T-helper 1 cell treated with Interleukin-12 subunit alpha and Interleukin-12 subunit beta and Interleukin-4 antibody, amounts not matched to agents 30 μg/mL and 1 μg/mL, for 36 hours (primary cell): ENCODE results near the gene LSAMP.
"Not testable (repeated sequence)": the region's sequence is repeated elsewhere in the genome, so short reads cannot be mapped to it uniquely, and the experiment has no call there.

Experiments
- H3K27ac Mint-ChIP-seq: one replicate; pipeline ENCODE4 v1.8.0; 2021; ENCODE audit warnings: mild to moderate bottlenecking, mixed read lengths
- H3K27me3 Mint-ChIP-seq: one replicate; pipeline ENCODE4 v1.8.0; 2021; ENCODE audit warnings: low read depth, mixed read lengths
- H3K36me3 Mint-ChIP-seq: one replicate; pipeline ENCODE4 v1.8.0; 2021; ENCODE audit warnings: low read depth, mixed read lengths
- H3K4me1 Mint-ChIP-seq: one replicate; pipeline ENCODE4 v1.8.0; 2021; ENCODE audit warnings: low read depth, mixed read lengths
- H3K4me3 Mint-ChIP-seq: one replicate; pipeline ENCODE4 v1.8.0; 2021; ENCODE audit warnings: mild to moderate bottlenecking, moderate library complexity, mixed read lengths
- H3K9me3 Mint-ChIP-seq: one replicate; pipeline ENCODE4 v1.8.0; 2021; ENCODE audit warnings: mixed read lengths

LSAMP gene

DNA sequence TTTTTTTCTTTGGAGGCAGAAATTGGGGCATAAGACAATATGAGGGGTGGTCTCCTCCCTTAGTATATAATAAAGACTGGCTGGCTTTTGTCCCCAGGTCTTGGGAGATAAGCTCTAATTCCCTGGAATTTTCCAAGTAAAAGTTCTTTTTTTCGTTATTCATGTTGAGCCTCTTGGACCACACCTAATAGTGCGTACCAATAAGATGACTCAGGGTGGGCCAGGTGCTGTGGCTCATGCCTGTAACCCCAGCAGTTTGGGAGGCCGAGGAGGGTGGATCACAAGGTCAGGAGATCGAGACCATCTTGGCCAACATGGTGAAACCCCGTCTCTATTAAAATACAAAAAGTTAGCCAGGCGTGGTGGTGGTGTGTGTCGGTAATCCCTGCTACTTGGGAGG is 645.2 kb downstream of the LSAMP start:
- H3K4me3 Mint-ChIP-seq, H3K27ac Mint-ChIP-seq, H3K4me1 Mint-ChIP-seq, H3K36me3 Mint-ChIP-seq, H3K9me3 Mint-ChIP-seq: not testable (repeated sequence)
- H3K27me3 Mint-ChIP-seq, result peaks cover 34% of the 10 kb centered on the region

- Mint-ChIP-seq H3K27me3 (peaks cover 3% of the 10 kb centered on the region), H3K27ac (peak overlapping the region; percentile 79), H3K4me3 (peak overlapping the region; percentile 33), H3K4me1 (peaks cover 19% of the 10 kb centered on the region), H3K9me3 (no peaks in the 10 kb centered on the region), H3K36me3 (no peaks in the 10 kb centered on the region)
These were observed 652.9 kb downstream of the LSAMP start for GRCh38 chr3:115792206-115792955.

DNA sequence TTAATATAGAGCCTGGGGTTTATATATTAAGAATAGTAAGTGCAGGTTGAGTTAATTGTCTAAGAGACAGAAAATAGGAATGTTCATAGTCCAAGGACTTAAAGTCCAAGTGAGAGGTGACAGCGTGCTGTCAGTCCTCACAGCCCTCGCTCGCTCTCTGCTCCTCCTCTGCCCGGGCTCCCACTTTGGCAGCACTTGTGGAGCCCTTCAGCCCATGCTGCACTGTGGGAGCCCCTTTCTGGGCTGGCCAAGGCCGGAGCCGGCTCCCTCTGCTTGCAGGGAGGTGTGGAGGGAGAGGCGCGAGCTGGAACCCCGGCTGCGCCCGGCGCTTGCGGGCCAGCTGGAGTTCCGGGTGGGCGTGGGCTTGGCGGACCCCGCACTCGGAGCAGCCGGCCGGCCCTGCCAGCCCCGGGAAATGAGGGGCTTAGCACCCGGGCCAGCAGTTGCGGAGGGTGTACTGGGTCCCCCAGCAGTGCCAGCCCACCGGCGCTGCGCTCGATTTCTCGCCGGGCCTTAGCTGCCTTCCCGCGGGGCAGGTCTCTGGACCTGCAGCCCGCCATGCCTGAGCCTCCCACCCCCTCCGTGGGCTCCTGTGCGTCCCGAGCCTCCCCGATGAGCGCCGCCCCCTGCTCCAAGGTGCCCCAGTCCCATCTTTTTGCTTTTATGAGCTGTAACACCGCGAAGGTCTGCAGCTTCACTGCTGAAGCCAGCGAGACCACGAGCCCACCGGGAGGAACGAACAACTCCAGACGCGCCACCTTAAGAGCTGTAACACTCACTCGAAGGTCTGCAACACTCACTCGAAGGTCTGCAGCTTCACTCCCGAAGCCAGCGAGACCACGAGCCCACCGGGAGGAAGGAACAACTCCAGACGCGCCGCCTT is 653.8 kb downstream of the LSAMP start:
- not testable (repeated sequence) for H3K9me3 Mint-ChIP-seq, H3K36me3 Mint-ChIP-seq, H3K27me3 Mint-ChIP-seq, H3K4me3 Mint-ChIP-seq
- H3K27ac Mint-ChIP-seq, result peak overlapping the region; percentile 79
- H3K4me1 Mint-ChIP-seq, result peaks cover 19% of the 10 kb centered on the region

DNA sequence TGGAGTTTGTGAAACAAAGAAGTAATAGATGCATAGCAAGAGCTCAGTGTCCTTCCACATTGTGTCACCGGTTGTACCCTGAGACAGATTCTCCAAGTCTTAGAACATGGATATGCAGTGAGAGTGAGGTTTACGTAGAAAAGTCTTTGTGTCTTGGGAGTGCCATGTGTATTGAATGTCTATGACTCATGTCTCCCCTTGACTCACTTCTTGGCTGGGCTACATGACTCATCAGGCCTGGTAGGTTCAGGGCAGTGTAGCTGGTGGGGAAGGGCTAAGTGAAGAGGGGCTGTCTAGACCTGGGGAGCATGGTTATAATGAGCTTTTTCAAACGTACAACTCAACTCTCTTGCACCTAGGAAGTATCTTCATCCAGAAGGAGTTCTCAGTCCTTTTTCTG is 654.5 kb downstream of the LSAMP start:
- H3K27me3 Mint-ChIP-seq, result peaks cover 3% of the 10 kb centered on the region
- H3K4me3 Mint-ChIP-seq, result no peak overlapping the region
- H3K27ac Mint-ChIP-seq, result peak overlapping the region; percentile 22
- H3K4me1 Mint-ChIP-seq, result peaks cover 19% of the 10 kb centered on the region
- H3K36me3 Mint-ChIP-seq, result no peaks in the 10 kb centered on the region
- H3K9me3 Mint-ChIP-seq, result no peaks in the 10 kb centered on the region

DNA sequence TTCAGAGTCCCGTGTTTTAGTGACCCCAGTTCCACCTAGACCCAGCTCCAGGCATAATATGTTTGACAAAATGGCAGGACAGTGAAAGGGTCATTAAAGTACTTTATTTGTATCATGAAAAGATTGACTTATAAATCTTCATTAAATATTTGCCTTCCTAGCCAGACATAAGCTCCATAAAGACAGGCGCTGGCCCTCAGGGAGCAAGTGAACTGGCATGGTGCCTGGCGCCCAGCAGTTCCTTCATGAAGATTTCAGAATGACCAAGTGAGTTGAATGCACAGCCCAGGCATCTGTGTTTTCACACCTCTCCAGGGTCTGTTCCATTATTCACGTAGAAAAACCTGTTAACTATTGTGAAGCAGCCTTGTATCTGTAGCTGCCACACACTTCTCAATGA is 655.8 kb downstream of the LSAMP start:
- Mint-ChIP-seq H3K27ac (no peak overlapping the region), H3K4me3 (no peak overlapping the region), H3K9me3 (no peaks in the 10 kb centered on the region), H3K27me3 (peaks cover 7% of the 10 kb centered on the region), H3K4me1 (peaks cover 28% of the 10 kb centered on the region), H3K36me3 (no peaks in the 10 kb centered on the region)

DNA sequence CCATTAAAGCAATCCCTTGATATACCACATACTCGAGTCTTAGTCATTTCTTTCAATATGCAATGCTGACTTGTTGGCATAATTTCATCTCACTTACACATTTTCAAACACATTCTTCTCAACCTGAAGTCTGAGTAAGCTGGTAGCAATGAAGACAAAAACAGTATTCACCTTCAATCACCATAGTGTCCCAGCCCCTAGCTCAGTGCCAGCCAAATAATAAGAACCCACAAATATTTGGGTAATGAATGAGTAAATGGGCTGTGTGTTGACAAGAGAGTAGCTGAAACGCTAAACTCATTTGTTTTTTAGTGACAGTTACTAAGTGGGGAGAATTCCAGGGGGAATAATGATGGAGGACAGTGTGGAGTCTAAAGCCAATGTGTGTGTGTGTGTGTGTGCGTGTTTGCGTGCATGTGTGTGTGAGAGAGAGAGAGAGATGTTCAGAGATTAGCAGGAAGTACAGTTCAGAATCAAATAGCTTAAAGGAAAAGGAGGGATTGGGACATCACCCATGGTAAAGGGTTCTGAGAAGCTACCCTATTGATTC is 656.3 kb downstream of the LSAMP start:
- H3K4me1 Mint-ChIP-seq, result peaks cover 28% of the 10 kb centered on the region
- H3K27me3 Mint-ChIP-seq, result peaks cover 7% of the 10 kb centered on the region
- H3K4me3 Mint-ChIP-seq, result no peak overlapping the region
- no peak overlapping the region for H3K27ac Mint-ChIP-seq
- H3K36me3 Mint-ChIP-seq, result no peaks in the 10 kb centered on the region
- H3K9me3 Mint-ChIP-seq, result no peaks in the 10 kb centered on the region

GRCh38 chr3:115787818-115788217 is 657.5 kb downstream of the LSAMP start:
- Mint-ChIP-seq H3K27me3 (peaks cover 7% of the 10 kb centered on the region), H3K4me1 (peaks cover 27% of the 10 kb centered on the region), H3K9me3 (no peaks in the 10 kb centered on the region), H3K36me3 (no peaks in the 10 kb centered on the region), H3K4me3 (no peak overlapping the region), H3K27ac (no peak overlapping the region)

DNA sequence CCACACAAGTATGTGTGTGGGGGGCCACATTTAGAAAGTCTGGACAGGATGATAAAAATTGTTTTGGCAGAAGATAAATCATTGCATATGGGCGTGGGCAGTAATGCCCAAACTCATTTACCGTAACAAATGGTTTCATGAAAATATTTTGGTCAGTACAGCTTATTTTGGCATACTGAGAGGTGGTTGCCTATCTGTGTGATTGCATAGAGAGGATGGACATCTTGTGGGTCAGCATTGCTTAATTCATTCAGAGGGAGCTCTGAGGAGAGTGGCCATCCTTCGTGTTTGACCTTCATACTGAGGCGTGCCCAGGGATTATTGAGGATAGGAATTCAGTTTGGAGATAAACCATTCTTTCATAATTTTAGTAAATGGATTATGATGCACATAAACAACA is 659.5 kb downstream of the LSAMP start:
- Mint-ChIP-seq H3K27ac (no peak overlapping the region), H3K36me3 (no peaks in the 10 kb centered on the region), H3K4me3 (no peak overlapping the region), H3K9me3 (no peaks in the 10 kb centered on the region), H3K4me1 (peaks cover 14% of the 10 kb centered on the region), H3K27me3 (peaks cover 7% of the 10 kb centered on the region)

- peaks cover 12% of the 10 kb centered on the region for H3K4me1 Mint-ChIP-seq
- peak overlapping the region; percentile 93 for H3K4me3 Mint-ChIP-seq
- H3K27me3 Mint-ChIP-seq, result peaks cover 7% of the 10 kb centered on the region
- H3K9me3 Mint-ChIP-seq, result no peaks in the 10 kb centered on the region
- H3K27ac Mint-ChIP-seq, result peak overlapping the region; percentile 93
- no peaks in the 10 kb centered on the region for H3K36me3 Mint-ChIP-seq
These were observed 660.3 kb downstream of the LSAMP start for GRCh38 chr3:115784739-115785536.

DNA sequence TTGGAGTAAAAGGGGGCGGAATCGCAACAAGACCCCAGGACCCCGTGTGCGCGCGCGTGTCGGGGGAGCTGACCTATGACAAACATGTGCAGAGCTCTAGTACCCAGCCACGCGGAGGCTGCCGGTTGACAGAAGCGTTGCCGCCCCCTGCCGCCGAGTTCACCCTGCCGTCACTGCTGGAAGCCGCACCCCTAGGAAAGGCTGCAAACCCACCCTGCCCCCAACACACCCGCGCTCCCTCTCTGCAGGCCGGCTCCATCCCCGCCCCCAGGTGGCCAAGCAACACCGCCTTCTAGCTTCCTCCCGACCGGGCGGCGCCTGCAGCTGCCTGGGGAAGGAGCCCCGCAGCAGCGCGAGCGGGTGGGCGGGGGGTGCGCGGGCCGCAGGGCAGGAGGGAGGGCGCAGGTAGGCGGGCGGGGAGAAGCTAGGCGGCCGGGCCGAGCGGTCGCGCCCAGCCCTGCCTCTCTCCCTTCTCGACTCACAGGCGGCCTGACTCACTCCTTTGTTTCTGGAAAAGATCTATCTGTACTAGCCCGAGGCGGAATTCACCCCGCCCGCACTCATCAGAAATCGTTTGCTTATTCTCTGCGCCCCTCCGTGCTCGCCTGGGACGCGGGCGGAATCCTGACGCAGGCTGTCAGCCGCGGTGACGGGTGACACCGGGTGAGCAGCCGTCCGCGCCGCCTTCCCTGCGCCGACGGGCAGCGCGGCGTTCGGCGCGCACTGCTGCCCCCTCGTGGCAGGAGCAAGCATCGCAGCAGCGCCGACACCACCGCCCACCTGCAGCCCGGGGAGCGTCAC is 661.1 kb downstream of the LSAMP start:
- H3K27ac Mint-ChIP-seq, result peak overlapping the region; percentile 93
- H3K27me3 Mint-ChIP-seq, result peaks cover 4% of the 10 kb centered on the region
- H3K9me3 Mint-ChIP-seq, result no peaks in the 10 kb centered on the region
- peak overlapping the region; percentile 93 for H3K4me3 Mint-ChIP-seq
- H3K36me3 Mint-ChIP-seq, result no peaks in the 10 kb centered on the region
- peaks cover 12% of the 10 kb centered on the region for H3K4me1 Mint-ChIP-seq

GRCh38 chr3:115783426-115783825 is 661.9 kb downstream of the LSAMP start:
- peak overlapping the region; percentile 16 for H3K4me3 Mint-ChIP-seq
- H3K9me3 Mint-ChIP-seq, H3K27me3 Mint-ChIP-seq, H3K36me3 Mint-ChIP-seq, H3K27ac Mint-ChIP-seq: not testable (repeated sequence)
- H3K4me1 Mint-ChIP-seq, result peaks cover 12% of the 10 kb centered on the region

DNA sequence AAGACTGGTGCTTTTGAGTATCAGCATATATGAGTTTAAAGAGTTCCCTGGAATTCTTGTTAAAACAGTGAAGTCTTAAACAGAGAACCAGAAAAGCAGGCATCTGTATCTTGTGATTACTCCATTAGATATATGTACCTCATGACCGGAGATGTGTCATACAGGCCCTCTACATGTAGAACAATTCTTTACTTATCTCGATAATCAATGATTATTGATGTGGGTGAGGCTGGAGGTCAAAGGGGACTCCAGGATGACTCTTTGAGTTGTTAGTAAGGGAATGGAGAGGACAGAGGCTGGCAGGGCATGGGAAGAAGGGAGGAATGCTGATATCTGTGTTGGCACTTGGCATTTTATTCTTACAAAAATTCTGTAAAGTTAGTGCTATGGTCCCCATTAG is 666.3 kb downstream of the LSAMP start:
- H3K4me1 Mint-ChIP-seq, result peaks cover 2% of the 10 kb centered on the region
- H3K27ac Mint-ChIP-seq, result no peak overlapping the region
- no peaks in the 10 kb centered on the region for H3K27me3 Mint-ChIP-seq
- H3K36me3 Mint-ChIP-seq, result no peaks in the 10 kb centered on the region
- no peaks in the 10 kb centered on the region for H3K9me3 Mint-ChIP-seq
- H3K4me3 Mint-ChIP-seq, result no peak overlapping the region

GRCh38 chr3:115772951-115773350 is 672.3 kb downstream of the LSAMP start:
- Mint-ChIP-seq H3K4me1 (no peaks in the 10 kb centered on the region), H3K27ac (no peak overlapping the region), H3K4me3 (no peak overlapping the region), H3K27me3 (peaks cover 7% of the 10 kb centered on the region), H3K36me3 (no peaks in the 10 kb centered on the region), H3K9me3 (no peaks in the 10 kb centered on the region)

DNA sequence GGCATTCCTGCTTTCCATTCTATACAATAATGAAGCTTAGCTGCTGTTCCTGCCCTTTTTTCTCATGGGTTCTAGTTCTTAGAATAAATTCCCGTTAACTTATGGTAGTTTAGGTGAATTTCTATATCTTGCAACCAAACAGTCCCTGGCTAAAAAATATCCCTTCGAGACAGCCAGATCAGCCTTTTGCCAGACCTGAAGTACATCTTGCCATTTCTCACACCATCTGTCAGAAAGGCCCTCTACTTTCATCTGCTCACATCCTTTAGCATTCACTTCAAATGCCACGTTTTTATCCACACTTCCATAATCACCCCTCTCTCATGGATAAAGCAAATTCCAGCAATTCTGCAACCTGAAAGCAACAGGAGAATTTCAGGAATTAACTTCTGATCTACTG is 676.6 kb downstream of the LSAMP start:
- Mint-ChIP-seq H3K27ac (no peak overlapping the region), H3K27me3 (peaks cover 7% of the 10 kb centered on the region), H3K4me3 (no peak overlapping the region), H3K9me3 (no peaks in the 10 kb centered on the region), H3K4me1 (no peaks in the 10 kb centered on the region), H3K36me3 (no peaks in the 10 kb centered on the region)
